ENCODE data around the gene PARD3B.

The PARD3B gene

GRCh38 chr2:205586626-205587025, 1041.4 kb downstream of the PARD3B start:
- no peak for FAIRE-seq

GRCh38 chr2:205589479-205589878, 1044.2 kb downstream of the PARD3B start:
- no peak for FAIRE-seq

DNA sequence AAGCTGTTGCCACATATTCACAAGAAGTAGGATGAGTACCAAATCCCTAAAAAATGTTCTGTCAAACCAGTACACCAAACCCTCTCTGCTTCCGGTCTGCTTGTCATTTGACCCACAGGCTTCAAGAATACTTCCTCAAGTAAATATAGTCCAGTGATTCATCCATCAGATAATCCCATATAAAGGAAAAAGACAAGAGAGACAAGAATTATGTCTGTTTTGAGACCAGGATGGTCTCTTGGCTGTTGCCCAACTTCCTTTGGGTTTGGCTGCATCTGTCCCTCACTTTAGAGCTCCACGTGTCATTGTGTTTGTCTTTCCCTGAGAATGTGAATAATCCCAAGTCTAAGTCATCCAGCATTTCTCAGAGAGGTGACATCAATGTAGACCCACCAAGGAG, 1045.5 kb downstream of the PARD3B start:
- FAIRE-seq = no peak

- FAIRE-seq = no peak
Observed at GRCh38 chr2:205593891-205594290, 1048.6 kb downstream of the PARD3B start.

DNA sequence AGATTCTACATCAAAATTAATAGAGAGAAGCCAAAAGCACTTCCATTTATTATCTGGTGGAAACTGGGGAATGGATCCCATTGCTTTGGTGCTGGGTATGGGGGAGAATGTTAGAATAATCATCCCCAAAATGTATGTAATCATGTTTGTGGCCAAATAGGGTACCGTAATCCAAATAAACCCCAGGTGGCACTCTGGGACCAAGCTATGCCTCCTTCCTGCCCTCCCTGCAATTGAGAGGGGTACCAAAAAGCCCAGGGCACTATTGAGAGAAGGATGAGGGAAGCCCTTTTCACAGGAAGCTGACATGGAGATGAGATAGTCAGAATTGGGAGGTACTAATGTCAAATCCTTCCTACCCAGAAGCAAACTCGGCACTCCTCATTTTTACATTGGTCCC, 1051.3 kb downstream of the PARD3B start:
- no peak for FAIRE-seq

GRCh38 chr2:205605638-205606304, 1060.5 kb downstream of the PARD3B start:
- no peak for FAIRE-seq

DNA sequence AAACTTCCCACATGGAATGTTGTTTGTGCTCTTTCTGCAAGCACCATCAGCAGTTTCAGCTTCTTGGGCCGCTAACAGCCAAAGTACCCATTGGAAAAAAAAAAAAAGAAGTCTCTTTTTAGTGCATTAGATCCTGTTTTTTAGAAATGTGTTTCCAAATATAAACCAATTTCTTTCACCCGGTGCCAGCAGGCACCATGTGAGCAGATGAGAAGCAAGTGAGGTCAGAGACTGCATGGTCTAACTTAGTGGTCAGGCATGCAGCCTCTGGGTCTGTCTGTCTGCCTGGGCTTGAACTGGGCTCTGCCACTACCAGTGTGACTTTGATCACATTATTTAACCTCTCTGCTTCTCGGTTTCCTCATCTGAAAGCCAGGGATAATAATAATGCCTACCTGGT, 1061.9 kb downstream of the PARD3B start:
- FAIRE-seq = no peak

- FAIRE-seq = no peak
Observed at GRCh38 chr2:205609113-205609512, 1063.8 kb downstream of the PARD3B start.

- no peak for FAIRE-seq
Observed at GRCh38 chr2:205610437-205610836, 1065.2 kb downstream of the PARD3B start.

DNA sequence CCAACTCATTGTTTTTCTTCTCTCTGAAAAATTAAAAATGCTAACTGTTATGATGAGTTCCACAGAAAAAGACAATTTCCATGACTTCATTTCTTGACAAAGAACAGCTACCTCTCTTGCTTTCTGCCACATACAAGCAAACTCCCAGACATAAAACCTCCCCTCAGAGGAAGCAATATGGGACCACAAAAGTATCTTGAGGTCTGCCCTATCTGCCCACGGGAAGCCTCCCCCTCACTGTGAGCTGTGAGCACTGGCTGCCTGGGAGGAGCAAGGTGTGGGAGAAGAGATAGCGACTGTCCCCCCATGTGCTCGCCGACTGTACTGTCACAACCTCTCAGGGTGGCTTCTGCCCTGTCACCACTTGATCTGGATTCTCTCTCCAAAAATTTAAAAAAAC, 1067.4 kb downstream of the PARD3B start:
- no peak for FAIRE-seq

DNA sequence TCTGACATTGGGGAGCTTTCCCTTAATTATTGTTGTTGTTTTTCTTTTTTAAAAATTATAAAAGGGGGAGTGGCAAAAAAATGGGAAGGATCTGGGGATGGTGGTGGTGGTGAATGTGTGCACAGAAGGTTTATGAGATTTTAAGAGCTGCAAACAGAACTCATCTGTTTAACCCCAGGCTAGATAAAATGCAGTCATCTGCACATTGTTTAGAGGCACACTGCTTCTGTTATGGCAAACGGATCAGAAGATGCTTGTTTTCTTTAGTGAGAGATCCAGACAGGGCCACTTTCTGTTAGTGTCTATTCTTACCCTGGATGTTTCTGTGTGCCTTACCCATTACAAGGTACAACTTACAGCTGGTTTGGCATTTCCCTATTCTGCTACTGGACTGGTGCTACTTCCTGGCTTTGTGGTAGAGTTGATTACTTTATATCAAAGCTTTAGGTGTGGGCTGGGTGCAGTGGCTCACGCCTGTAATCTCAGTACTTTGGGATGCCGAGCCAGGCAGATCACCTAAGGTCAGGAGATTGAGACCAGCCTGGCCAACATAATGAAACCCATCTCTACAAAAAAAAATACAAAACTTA, 1068.8 kb downstream of the PARD3B start:
- no peak for FAIRE-seq

DNA sequence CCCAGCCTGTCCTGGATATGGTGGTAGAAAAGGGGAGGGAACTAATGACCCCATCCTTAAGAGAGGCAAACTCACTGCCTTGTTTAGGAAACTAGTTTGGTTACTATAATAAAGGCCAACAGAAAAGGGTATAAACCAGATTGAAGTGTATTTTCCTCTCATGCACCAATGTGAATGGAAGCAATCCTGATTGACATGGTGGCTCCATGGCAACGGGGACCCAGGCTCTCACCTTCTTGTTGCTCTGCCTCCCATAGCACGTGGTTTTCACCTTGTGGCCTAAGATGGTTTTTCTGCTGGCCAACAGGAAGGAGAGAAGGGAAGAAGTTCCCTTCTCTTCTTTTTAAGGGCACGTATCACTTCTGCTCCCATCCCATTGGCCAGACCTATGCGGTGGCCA, 1069.7 kb downstream of the PARD3B start:
- FAIRE-seq = no peak

DNA sequence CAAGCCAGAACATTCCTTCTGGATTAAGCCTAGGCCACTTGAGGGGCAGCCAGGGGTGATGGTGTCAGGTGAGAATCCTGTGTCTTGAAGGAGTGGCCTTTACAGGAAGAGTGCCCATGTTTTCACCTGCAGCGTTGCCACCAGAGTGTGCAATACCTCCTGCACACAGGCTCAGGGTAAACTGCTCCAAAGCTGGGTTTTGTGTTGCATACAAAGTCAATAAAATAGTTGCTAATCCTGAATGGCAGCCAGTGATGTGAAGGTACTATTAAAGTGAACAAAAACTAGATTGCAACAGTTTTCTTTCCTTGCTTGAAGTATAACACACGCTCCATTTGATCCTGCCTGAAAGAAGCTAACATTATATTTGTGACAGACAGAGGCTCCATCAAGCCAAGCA, 1072.6 kb downstream of the PARD3B start:
- FAIRE-seq = no peak

GRCh38 chr2:205619600-205619999, 1074.3 kb downstream of the PARD3B start:
- no peak for FAIRE-seq

DNA sequence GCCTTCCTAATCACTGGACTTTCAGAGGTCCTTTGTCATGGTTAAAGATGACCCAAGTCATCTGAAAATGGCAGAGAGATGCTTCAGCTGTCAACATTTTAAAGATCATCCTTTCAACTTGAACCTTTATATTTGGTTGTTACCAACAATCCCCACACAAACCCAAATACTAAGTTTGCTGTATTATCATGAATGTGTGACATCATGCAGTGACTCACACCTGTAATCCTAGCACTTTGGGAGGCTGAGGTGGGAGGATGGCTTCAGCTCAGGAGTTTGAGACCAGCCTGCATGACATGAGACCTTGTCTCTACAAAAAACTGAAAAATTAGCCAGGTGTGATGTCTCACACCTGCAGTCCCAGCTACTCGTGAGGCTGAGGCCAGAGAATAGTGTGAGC, 1081.8 kb downstream of the PARD3B start:
- FAIRE-seq = no peak

GRCh38 chr2:205628422-205628821, 1083.1 kb downstream of the PARD3B start:
- no peak for FAIRE-seq

- FAIRE-seq = no peak
Observed at GRCh38 chr2:205629091-205629776, 1084.0 kb downstream of the PARD3B start.

GRCh38 chr2:205633994-205634393, 1088.7 kb downstream of the PARD3B start:
- FAIRE-seq = no peak

- FAIRE-seq = no peak
Observed at GRCh38 chr2:205636549-205637319, 1091.5 kb downstream of the PARD3B start.

DNA sequence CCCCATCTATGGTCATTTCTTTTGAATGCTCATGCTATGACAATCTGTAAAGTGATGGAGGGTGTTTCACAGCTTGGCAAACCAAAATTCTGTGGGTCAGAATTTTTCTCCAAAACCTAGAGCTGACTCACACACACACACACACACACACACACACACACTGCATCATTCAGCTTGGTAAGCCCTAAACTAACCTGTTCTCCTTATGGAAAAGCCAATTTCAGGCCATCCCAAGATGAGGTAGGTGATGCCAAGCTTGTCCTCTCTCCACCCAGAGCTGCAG, 1092.0 kb downstream of the PARD3B start:
- no peak for FAIRE-seq

GRCh38 chr2:205637779-205638503, 1092.7 kb downstream of the PARD3B start:
- FAIRE-seq = no peak

DNA sequence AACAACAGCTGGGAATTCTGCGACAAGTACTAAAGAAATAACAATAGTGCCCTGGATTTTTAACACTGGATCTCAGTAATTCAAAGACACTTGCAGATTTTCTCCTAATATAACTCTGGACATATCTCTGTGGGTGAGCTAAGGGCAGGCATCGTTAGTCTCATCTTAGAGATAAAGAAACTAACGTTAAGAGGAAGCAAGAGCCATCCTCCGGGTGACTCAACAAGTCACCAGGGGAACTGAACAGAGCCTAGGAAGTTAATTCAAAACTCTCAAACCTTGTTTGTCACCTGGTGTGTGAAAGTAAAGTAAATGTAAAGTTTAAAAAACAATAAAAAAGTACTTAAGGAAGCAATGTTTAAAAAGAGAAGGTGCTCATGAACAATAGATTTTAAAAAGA, 1095.4 kb downstream of the PARD3B start:
- FAIRE-seq = no peak

Measured in G401.6 (cell line).